Left ventricle myocardium superior (tissue), 1 donor: ENCODE results near the gene CFAP300. TPM values are rescaled to one million over a fixed set of nuclear protein-coding genes. Genes with fewer than 3 reads are reported as not detected.

ENCODE experiments used
- ATAC-seq: fragments of 200-7000 bp; cut with Tn5 transposase; one replicate; pipeline ENCODE4 v1.9.1; 2020; ENCODE audit warnings: mild to moderate bottlenecking, moderate library complexity
- DNase-seq: peaks from one replicate; pipeline ENCODE4 v3.0.0-alpha.2; 2020
- intact Hi-C: fragments of 100-400 bp; cut with micrococcal nuclease; formaldehyde crosslinking; loops from one replicate; pipeline ENCODE4 v1.11.0; 2022
- total RNA-seq: library from RNA; stranded (reverse); fragmentation: NEBNext Ultra II Directional; extraction: Animal tissue kit (Norgen Biotek cat#: 25700); gene quantifications from one replicate; pipeline ENCODE4 v1.2.1, GENCODE V29; 2021
- donor health status: DM: no; HTN: yes; CAD: no; lungs with severe emphysema.

CFAP300 gene
- total RNA-seq, 1 donor from 2014 or later = 0.20 TPM

DNA sequence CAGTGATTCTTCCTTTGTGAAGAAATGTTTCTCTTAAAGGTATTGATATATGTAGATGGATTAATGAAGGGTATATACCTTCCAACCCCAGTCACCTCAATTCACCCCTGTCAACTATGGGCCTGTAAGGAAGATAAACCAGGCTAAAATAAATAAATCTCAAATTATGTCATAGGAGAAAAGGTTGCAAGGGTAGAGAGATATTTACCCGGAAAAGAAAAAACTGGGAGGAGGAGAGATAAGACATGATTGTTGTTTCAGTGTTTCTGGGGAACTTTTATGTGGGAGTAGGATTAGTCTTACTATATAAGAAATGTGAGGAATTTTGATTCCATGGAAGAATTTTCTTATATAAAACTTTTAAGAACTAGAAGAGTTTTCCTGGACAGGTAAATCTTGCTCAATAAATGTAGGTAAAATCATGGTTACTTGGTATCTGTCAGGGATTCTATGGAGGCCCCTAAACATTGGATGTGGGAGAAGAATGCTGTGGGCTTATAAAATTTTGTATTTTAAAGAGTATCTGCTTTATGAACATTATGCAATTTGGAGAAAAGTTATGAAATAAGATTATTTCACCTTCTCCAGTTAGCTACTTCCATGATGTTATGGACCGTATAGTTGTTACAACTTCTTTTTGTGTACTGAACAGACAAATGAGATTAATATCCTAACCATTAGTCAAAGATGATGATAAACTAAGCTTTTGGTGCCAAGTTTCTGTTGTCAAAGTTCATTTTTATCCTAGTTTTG is 69.4 kb downstream of the CFAP300 start:
- intact Hi-C loops = loop anchor here (10.0 kb wide), 1 partner anchor 98 kb away; no protein-coding TSS in a partner anchor
- ATAC-seq (no peak), DNase-seq (no peak)

DNA sequence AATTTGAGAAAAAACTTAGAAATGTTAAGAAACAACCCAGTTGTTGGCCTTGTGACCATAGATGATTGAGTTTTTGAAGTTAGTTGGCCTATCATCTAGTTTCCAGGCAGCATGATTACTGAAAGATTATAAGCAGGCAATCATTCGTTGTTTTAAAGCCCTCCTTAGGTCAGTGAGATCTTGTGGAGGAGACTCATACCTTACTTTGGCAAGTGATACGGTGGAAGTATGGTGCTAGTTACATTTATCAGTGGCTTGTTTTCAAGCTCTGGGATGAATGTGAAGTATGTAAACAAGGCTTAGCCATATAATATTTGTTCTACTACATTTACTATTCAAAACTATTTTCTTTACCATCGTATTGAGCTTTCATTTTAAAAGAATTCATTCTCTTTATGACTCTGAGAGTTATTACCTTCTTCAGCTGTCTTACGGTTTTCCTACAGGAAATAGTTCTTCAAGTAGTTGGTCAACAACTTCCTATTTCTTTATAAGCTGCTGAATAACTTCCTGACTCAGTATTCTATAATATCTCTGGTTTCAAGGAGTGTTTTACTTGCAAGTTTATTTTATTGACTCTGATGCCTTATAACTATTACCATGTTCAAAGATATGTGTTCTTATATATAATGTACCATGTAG is 70.4 kb downstream of the CFAP300 start:
- ATAC-seq (no peak), DNase-seq (no peak)
- intact Hi-C loops = loop anchor here (10.0 kb wide), 1 partner anchor 97 kb away; no protein-coding TSS in a partner anchor

DNA sequence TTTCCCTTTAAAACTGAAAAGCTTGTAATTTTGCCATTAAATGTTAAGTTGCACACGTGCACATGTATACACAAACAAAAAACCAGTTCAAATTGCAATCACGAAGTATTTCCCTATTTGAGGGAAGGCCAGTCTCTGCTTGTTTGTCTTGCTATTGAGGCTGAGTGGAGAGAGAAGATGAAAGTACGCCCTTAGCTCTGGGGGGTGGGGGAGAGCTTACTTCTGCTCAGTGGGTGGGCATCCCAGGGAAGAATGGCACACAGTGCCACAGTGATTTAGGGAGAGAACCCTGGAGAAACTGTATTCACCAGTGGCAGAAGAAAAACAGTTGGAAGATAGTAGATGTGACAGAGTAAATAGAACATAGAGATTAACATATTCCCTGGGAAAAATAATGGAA is 71.7 kb downstream of the CFAP300 start:
- DNase-seq = no peak
- no peak for ATAC-seq
- intact Hi-C loops = loop anchor here (10.0 kb wide), 1 partner anchor 96 kb away; no protein-coding TSS in a partner anchor

DNA sequence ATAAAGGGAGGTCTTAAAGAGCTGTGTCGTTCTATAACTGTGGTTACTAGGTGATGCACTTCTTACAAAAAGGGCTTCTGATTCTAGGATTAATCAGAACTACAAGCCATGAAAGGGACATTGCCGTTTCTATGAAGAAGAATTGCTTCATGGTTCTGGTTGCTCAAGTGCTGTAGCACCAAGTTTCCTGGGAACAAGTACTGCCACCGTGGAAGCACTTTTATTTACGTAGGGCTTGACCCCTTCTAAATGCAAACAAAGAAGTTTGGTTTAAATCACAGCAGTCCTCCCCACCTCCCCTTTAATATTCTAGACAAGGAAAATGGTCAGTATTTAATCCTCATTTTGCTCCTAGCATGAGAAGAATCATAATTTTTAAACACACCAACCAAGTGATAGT is 72.8 kb downstream of the CFAP300 start:
- intact Hi-C loops = loop anchor here (10.0 kb wide), 1 partner anchor 95 kb away; no protein-coding TSS in a partner anchor
- DNase-seq = no peak
- no peak for ATAC-seq

DNA sequence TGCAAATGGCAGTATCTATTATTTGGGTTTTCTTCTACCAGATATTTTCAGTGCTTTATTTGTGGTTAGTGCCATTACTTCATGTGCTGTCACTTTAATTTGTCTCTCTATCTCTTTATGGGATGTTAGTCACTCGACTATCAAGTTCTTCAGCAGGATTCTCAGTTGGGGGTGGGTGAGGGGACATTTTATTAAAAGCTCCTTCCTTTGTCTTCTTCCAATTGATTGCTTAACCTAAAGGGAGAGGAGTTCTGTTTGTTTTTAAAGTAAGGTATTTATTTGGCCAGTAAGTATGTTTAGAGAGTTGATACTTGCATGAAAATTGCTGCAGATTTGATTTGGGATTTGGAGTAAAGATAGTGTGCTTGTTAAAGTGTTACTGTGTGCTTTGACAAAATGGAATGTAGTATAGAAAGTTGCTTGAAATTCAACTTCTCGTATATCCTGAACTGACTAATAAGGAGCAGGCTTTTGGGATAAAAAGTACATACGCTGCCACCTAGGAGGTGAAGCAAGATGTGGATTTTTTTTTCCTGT is 73.3 kb downstream of the CFAP300 start:
- DNase-seq (no peak), ATAC-seq (no peak)
- intact Hi-C loops = no loop called here

DNA sequence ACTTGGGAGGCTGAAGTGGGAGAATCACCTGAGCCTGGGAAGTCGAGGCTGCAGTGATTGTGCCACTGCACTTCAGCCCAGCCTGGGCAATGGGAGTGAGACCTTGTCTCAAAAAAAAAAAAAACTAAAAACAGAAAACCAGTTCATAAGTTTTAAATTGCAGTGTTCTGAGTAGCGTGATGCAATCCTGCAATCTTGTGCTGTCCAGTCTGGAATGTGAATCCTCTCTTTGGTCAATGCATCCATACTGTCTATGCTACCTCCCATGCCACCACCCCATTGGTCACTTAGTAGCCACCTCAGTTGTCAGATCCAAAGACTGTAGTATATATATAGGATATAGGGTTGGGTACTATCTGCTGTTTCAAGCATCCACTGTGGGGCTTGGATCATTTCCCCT is 74.1 kb downstream of the CFAP300 start:
- DNase-seq (no peak), ATAC-seq (no peak)
- intact Hi-C loops = no loop called here

Other genes with a start within 250 kb of the CFAP300 start
- 1.0 TPM for gene CEP126, start 132.4 kb upstream of the CFAP300 start, total RNA-seq
- gene ANGPTL5, start 130.9 kb upstream of the CFAP300 start, total RNA-seq = 0.77 TPM
- 98.6 TPM for gene YAP1, start 63.0 kb downstream of the CFAP300 start, total RNA-seq